ENCODE measurements around the gene SHPK.

The SHPK gene

DNA sequence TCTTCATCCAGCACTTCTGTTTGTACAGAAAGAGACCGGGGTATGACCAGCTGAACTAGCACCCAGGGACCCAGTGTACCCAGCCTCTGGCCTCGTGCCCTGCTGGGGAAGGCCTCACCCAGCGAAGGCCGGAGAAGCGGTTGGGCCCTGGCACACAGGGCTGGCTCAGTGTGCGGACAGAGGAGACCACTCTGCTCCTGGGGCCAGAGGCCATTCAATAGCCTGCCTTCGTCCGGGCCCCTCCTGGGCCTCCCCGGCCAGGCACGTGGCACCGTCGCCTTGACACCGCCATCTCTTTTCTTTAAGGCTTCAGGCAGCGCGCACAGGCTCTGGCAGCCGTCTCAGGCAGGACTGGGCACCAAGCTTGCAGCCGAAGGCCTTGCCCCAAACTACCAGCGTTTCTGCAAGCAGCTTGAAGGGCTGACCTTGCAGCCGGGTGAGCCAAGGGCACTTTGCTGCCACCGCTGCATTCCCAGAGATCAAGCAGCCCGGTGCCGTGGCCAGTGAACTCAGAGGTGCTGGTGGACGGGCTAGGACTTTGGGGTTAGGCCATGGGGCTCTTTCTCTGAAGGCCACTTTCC is 24.4 kb upstream of the SHPK start:
- in situ Hi-C loops (cut with MboI; ENCODE audit: low sequenced_read_pairs), result no loop called here

DNA sequence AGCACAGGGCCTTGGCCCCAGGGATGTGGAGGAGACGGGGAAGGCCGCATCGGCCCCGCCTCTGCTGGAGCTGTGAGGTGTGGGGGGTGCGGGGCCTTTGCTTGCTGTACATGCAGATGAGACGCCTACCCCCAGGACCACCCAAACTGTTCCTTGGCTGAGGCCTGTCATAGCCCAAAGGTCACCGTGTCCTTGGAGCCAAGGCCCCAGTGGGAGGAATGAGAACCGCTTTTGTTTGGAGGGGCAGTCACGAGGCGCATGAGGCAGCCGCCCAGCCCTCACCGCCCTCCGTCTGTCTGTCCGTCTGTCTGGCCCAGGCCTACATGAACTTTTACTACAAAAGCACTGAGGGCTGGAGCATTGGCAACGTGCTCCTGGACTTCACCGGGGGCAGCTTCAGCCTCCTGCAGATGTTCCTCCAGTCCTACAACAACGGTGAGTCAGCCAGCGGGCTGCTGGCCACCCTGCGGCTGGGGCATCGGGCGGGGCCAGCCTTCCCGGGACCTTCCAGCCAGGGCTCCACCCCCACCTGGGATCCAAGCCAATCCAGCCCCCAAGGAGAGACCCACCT is 23.6 kb upstream of the SHPK start:
- in situ Hi-C loops (cut with MboI; ENCODE audit: low sequenced_read_pairs), result no loop called here

DNA sequence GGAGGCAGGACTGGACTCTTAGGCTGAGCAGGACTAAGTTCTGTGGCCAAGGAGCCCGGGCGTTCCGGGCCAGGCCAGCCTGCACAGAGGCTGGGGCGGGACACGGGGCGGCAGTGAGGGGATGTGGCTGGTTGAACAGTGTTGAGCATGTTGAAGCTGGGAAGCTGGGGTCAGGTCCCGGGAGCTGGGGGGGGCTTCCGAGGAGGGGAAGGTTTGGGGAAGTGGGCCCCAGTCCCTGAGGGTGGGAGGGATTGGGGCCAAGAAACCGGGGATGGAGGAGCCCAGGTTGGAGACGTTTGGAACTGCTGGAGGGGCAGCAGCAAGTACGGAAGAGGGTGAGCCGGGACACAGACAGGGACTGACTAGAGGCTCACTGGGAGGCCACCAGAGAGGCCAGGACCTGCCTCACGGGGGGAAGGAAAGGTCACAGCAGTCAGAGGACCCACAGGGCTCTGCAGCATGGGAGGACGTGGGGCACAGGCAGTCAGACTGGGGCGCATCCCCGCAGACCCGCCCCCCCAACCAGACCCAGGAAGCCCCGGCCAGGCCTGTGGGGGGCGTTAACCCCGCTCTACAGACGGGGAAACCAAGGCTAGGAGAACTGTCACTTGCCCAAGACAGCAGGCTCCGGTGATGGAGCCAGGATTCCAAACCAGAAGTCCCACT is 22.9 kb upstream of the SHPK start:
- in situ Hi-C loops (cut with MboI; ENCODE audit: low sequenced_read_pairs), result no loop called here

DNA sequence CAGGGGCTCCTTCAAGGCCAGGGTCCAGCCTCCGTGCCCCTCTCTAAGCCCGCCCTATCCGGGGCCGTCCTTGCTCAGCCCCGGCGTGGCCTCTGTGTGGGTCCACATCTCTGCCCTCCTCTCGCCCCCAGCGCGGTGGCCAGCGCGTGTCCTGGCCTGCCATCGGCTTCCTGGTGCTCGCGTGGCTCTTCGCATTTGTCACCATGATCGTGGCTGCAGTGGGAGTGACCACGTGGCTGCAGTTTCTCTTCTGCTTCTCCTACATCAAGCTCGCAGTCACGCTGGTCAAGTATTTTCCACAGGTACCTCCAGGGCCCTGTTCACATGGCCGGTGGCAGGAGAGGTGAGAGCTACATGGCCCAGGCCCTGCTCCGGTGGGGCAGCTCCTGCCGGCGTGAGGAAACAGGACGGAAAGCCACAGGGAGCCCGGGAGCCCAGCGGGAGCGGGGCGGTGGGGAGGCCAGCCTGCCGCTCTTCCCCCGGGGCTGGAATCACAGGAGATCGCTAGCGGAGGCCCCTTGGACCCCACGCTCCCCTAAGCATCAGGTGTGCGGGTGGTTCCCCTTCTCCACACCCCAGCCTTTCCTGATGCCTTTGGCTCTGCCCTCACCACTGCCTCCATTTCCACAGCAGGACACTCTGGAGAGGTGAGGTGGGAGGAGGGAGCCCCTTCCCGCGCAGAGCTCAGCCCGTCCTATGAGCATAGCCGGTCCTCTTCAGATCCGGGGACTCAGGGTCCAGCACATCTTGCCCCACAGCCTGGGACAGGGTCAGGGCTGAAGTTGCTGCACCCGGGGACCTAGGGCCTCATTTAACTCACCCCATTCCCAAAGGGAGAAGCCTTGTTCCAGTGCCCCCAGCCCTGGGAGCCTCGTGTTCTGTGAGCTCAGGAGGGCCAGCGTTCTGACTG is 22.1 kb upstream of the SHPK start:
- in situ Hi-C loops (cut with MboI; ENCODE audit: low sequenced_read_pairs), result no loop called here

DNA sequence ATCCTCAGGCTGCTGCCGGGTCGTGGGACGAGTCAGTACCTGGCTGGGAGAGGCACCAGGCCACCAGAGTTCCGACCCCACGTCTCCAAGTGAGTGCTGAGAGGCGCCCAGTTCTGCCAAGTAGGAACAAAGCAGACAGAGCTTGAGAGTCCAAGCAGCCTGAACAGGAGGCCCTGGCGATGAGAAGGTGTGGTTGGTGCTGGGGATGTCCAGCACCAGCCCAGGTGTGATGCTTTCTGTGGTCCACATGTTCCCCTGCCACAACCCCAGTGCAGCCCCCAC is 21.5 kb upstream of the SHPK start:
- in situ Hi-C loops (cut with MboI; ENCODE audit: low sequenced_read_pairs), result no loop called here

DNA sequence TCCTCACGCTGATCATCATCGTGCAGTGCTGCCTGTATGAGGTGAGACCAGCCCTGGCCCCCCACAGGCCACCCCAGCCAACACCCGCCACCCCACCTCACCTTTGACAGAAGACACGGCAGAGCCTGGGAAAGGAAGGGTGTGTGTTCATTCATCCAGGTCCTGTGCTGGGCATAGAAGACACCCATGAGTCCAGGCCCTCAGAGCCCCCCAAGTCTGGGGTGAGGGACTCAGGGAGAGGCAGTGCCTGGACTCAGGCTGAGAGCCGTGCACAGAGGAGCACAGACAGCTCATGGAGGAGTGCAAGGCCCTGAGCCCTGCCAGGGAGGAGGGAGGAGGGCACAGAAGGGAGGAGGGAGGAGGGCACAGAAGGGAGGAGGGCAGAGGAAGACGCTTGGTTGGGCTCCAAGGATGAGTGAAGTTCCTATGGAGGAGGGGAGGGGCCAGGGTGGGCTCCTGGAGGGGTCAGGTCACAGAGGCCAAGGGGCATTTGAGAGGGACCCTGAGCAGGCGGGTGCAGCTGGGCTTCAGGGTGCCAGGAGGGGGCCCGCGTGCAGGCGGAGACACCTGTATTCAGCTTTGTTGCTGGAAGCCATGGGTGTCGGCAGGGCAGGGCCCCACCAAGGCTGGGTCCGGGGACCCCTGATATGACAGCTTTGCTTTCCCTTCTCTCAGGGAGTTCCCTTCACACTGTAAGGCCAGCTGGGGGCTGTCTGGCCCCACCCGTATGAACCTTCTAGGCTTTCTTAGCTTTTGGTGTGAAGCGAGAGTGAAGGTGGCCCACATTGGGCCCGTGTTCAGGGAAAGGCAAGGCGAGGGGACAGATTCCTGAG is 20.9 kb upstream of the SHPK start:
- in situ Hi-C loops (cut with MboI; ENCODE audit: low sequenced_read_pairs), result no loop called here

DNA sequence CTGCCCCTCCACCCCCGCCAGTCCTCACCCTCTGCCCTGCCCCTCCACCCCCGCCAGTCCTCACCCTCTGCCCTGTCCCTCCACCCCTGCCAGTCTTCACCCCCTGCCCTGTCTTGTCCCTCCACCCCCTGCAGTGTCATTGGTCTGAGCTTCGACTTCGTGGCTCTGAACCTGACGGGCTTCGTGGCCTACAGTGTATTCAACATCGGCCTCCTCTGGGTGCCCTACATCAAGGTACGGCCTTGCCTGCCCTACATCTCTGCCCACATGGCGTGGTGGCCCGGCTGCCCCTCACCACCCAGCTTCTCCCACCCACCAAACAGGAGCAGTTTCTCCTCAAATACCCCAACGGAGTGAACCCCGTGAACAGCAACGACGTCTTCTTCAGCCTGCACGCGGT is 20.3 kb upstream of the SHPK start:
- in situ Hi-C loops (cut with MboI; ENCODE audit: low sequenced_read_pairs), result no loop called here

DNA sequence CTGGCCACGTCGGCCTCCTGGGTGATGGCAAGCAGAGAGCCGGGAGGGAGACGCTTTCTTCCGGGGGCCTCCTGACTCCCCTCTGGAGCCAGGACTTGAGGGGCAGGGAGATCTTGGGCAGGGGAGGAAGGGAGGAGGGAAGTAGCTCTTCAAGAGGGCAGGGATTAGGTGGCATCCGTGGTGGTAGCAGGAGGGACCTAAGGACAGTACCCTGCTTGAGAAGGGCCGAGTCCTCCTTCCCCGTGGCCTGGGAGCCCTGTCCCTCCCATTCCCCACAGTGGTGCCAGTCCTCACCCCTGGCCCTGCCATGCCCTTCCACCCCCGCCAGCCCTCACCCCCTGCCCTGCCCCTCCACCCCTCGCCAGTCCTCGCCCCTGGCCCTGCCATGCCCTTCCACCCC is 19.7 kb upstream of the SHPK start:
- in situ Hi-C loops (cut with MboI; ENCODE audit: low sequenced_read_pairs), result no loop called here

DNA sequence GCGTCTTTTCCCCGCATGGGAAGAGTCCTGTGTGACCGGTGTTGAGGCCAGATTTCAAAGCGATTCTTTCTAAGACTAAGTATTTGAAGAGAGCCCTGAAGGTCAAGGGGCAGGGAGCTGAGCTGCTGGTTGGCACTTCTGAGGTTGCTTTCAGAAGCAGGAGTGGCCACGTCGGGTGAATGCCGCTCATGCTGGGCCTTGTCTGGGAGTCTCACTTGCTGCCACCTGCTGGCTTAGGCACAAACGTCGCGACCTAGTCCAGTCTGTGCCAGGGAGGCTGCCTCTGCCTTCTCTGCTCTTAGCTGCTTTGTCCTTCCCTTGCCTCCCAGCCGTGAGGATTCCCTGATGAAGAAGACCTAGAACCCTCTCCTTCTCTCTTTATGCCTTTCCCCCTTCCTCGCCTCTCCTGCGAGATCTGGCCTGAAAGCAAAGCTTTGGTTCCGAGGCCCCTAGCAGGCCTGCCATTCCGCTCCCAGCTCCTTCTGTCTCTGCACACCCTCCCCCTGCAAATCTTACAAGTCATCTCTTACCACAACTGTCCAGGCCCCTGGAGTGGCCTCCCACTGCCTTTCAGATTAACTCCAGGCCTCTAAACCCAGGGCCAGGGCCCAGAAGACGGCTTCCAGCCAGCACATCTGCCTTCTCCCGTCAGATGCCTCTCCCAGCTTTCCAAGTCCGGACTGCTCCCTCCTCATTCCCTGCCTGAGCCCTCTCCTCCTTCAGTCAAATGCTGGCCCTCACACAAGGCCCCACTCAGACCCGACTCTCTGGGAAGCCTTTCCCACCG is 11.9 kb upstream of the SHPK start:
- in situ Hi-C loops (cut with MboI; ENCODE audit: low sequenced_read_pairs), result no loop called here

DNA sequence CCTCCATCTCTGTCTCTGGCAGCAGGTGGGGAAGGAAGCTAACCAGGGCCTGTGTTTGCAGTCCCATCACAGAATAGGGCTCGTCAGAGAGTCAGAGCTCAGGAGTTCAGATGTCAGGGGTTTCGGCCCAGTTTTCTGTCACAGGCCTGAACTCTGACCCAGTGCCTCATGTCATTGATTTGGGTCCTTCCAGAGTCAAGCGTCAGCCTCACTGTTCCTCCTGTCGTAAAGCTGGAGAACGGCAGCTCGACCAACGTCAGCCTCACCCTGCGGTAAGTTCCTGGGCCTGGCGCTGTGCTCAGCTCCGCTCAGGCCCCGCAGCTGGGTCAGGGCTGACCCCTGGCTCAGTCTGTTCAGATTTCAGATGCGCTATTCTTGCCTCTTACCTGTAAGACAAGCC is 11.2 kb upstream of the SHPK start:
- in situ Hi-C loops (cut with MboI; ENCODE audit: low sequenced_read_pairs), result no loop called here

DNA sequence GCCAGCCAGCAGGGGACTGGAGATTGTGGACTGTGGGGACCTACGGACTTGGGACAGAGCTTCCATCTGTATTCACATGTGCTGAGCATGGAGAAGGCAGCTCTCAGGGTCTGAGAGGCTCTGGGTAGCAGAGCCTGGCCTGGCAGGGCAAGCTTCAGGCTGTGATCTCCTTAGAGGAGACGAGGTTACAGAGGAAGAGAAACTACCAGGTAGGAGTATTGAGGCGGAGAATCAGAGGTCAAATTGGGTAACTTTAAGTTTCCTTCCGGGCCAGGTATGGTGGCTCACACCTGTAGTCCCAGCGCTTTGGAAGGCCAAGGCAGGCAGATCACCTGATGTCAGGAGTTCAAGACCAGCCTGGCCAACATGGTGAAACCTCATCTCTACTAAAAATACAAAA is 9.3 kb upstream of the SHPK start:
- in situ Hi-C loops (cut with MboI; ENCODE audit: low sequenced_read_pairs), result no loop called here

DNA sequence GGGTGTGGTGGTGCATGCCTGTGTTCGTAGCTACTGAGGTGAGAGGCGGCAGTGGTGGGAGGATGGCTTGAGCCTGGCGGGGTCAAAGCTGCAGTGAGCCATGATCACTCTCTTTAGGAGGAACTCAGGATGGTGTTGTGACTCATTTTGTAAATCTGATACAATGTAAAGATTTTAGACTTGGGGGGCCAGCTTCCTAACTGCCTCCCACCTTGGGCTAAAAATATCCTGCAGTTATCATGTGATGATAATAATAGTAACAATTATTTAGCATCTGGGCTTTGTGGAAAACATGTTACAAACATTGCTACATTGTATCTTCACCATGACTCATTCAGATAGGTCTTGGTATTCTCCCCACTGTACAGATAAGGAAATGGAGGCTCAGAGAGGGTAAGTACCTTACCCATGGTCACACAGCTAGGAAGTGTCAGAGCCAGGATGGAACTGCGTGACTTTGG is 7.9 kb upstream of the SHPK start:
- in situ Hi-C loops (cut with MboI; ENCODE audit: low sequenced_read_pairs), result no loop called here

DNA sequence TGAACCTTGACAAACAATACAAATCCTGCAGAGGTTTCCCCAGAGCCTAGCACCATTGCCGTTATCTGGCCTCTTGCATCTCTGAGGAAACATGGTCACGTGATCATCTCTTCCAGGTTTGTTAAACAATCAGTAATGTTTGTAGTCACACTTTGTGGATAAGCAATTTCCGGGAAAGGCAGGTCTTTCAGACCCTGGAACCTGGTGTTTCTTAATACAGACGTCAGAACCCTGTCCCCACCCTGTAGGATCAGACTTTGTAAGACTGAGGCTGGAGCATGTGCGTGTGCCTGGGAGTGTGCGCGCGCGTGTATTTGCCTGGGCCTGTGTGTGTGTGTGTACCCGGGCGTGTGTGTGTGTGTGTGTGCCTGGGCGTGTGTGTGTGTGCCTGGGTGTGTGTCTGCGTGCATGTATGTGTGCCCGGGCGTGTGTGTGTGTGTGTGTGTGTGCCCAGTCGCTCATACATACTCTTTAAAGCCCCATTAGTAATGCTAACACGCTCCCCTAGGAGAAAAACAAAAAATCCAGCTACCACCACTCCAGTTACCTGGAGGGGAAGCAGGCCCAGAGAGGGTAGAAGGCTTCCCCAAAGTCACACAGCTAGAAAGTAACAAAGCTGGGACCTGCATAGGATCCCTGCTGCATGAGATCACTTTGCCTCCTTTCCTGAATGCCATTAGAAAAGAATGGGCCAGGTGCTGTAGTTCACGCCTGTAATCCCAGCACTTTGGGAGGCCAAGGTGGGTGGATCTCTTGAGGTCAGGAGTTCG is 5.9 kb upstream of the SHPK start:
- in situ Hi-C loops (cut with MboI; ENCODE audit: low sequenced_read_pairs), result no loop called here

DNA sequence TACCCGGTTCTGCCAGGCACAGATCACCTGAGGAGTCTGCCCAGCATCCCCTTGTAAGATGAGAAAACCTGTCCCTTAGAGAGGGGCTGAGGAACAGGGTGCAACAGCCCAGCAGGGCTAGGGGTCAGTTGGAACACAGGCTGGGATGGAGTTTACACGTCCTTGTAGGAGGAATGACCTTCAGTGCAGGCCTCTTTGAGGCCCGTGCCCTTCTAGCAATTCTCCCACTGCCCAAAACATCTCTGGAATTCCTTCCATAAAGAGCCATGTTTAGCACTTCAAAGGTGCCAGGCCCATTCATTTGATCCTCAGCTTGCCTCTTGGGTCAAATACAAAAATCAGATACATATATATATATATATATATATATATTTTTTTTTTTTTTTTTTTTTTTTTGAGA is 5.0 kb upstream of the SHPK start:
- in situ Hi-C loops (cut with MboI; ENCODE audit: low sequenced_read_pairs), result no loop called here

DNA sequence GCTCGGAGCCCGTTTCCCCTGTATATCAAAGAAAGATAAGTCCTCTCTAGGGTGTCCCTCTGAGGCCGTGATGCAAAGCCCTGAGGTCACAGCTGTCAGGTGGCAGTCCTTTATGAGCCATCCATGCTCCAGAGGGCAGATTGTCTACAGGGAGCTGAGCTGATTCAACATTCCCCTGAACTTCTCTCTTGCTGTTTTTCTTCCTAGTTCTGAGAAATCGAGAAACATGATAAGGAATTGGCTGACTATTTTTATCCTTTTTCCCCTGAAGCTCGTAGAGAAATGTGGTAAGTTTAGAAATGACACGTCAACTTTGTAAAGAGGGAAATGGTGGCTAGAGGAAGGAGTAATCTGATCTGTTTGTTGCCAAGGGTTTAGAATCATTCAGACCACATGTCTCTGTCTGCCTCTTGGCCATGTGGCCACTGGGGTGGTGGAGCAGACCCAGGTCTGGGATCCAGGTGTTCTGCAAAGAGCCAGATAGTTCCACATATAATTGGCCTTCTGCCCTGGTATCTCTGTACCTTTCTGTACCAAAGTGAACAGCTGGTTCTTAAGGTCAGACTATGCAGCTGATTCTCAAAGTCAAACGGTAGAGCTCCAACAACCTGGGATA is 4.0 kb upstream of the SHPK start:
- in situ Hi-C loops (cut with MboI; ENCODE audit: low sequenced_read_pairs), result no loop called here

DNA sequence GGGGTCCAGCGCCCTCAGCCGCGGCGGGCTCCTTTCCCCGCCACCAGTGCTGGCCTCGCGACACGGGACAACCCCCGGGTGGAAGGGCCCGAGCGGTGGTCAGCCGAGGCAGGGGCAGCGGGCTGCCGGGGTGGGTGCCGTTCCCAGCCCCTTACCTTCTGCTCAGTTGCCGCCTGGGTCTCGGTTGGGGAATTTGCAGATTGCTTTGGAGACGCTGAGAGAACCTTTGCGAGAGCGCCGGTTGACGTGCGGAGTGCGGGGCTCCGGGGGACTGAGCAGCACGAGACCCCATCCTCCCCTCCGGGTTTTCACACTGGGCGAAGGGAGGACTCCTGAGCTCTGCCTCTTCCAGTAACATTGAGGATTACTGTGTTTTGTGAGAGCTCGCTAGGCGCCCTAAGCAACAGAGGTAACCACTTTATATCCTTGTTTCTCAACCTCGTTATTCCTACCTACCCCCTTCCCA is 891 bp upstream of the SHPK start:
- in situ Hi-C loops (cut with MboI; ENCODE audit: low sequenced_read_pairs), result no loop called here

DNA sequence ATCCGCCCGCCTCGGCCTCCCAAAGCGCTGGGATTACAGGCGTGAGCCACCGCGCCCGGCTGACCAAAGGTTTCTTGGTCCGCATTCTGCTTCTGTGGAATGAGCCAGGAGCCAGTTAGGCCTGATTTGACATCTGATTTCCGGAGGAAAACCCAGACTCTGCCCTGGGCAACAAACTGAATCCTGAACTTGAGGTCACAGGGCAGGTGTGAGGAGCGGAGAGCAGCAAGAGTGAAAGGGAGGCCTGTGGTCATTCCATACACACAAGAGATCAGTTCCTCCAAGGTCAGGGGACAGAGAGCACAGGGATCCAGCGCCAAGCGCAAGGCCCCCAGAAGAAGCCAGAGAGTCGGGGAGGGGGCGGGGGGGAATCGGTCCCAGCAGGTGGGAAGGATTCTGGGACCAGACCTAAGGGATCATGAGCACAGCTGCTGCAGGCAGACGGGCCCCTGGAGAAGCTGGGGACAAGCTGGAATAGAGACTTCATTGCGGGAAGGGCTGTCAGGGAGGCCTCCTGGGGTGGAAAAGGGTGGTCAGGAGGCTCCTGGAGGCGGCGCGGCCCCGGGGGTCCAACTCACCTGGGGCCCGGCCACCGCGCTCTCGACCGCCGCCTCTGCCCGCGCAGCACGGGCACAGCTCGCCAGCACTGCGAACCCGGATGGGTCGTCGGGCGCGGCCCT is 436 bp downstream of the SHPK start:
- in situ Hi-C loops (cut with MboI; ENCODE audit: low sequenced_read_pairs), result no loop called here

DNA sequence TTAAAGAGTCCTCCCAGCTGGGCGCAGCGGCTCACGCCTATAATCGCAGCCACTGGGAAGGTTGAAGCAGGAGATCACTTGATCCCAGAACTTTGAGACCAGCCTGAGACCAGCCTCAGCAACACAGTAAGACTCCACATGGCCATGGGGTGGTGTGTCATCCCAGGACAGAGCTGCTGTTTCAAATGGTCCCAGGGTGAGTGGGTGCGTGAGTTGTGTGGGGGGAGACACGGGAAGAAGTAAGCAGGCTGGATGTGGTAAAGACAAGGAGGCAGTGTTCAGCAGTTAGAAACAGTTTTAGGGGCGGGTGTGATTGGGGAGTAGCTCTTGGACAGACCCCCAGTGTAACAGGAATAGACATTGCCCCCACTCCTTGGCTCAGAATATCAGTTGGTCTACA is 3.8 kb downstream of the SHPK start:
- in situ Hi-C loops (cut with MboI; ENCODE audit: low sequenced_read_pairs), result no loop called here
